CD8-positive, alpha-beta memory T cell (primary cell): ENCODE measurements around the gene RAB1B. TPM values are rescaled to one million over a fixed set of nuclear protein-coding genes. Genes with fewer than 3 reads are reported as not detected.

Experiments used
- CTCF ChIA-PET: fragments of 350-600 bp; sonication (Branson Sonifier 250); formaldehyde crosslinking; loops from one replicate; lab custom pipeline; 2021; ENCODE audit warnings: antibody characterized with exemption; lab: Charles Lee
- POLR2A ChIA-PET: fragments of 350-600 bp; sonication (Branson Sonifier 250); formaldehyde crosslinking; loops from one replicate; lab custom pipeline; 2021; ENCODE audit warnings: antibody characterized with exemption; lab: Charles Lee
- DNase-seq, 5 donors: peaks; one replicate each; pipeline versions ENCODE4 v3.0.0 to v3.0.0-alpha.2; 2020 to 2022; ENCODE audit warnings: mixed read lengths in 1 of 5
- H3K27ac ChIP-seq: one replicate; pipeline ENCODE4 v1.7.0; 2013; ENCODE audit warnings: low read depth, mild to moderate bottlenecking, low read length, moderate library complexity
- H3K27me3 ChIP-seq: 2 replicates; pipeline ENCODE4 v1.7.0; 2013; ENCODE audit warnings: low read length, mild to moderate bottlenecking; ENCODE audit not compliant: insufficient read depth, poor library complexity, severe bottlenecking
- H3K36me3 ChIP-seq: 2 replicates; pipeline ENCODE4 v1.7.0; 2013; ENCODE audit warnings: mild to moderate bottlenecking, low read length, moderate library complexity; ENCODE audit not compliant: insufficient read depth
- H3K4me1 ChIP-seq: 2 replicates; pipeline ENCODE4 v1.7.0; 2013; ENCODE audit warnings: mild to moderate bottlenecking, low read length, moderate library complexity; ENCODE audit not compliant: insufficient read depth
- H3K4me3 ChIP-seq: 2 replicates; pipeline ENCODE4 v1.7.0; 2013; ENCODE audit warnings: mild to moderate bottlenecking, low read length
- H3K9me3 ChIP-seq: 2 replicates; pipeline ENCODE4 v1.7.0; 2013; ENCODE audit warnings: mild to moderate bottlenecking, low read length
- H3K27ac Mint-ChIP-seq, 8 donors: one replicate each; pipeline ENCODE4 v1.8.0; 2020 to 2021; ENCODE audit warnings: mixed read lengths in 8 of 8, mild to moderate bottlenecking in 6 of 8, inconsistent platforms in 3 of 8, moderate library complexity in 3 of 8
- H3K27me3 Mint-ChIP-seq, 2 donors: one replicate each; pipeline ENCODE4 v1.8.0; 2020 to 2021; ENCODE audit warnings: mixed read lengths in 2 of 2, mild to moderate bottlenecking in 1 of 2, moderate library complexity in 1 of 2
- H3K36me3 Mint-ChIP-seq, 3 donors: one replicate each; pipeline ENCODE4 v1.8.0; 2020 to 2021; ENCODE audit warnings: mixed read lengths in 3 of 3, inconsistent platforms in 1 of 3, mild to moderate bottlenecking in 1 of 3
- H3K4me1 Mint-ChIP-seq, 3 donors: one replicate each; pipeline ENCODE4 v1.8.0; 2020 to 2021; ENCODE audit warnings: mixed read lengths in 3 of 3, inconsistent platforms in 1 of 3, mild to moderate bottlenecking in 1 of 3
- H3K4me3 Mint-ChIP-seq, 7 donors: one replicate each; pipeline ENCODE4 v1.8.0; 2020 to 2021; ENCODE audit warnings: mixed read lengths in 7 of 7, mild to moderate bottlenecking in 6 of 7, moderate library complexity in 4 of 7, inconsistent platforms in 2 of 7
- H3K9me3 Mint-ChIP-seq, 5 donors: one replicate each; pipeline ENCODE4 v1.8.0; 2020 to 2022; ENCODE audit warnings: mixed read lengths in 5 of 5, mild to moderate bottlenecking in 3 of 5, moderate library complexity in 2 of 5, inconsistent platforms in 1 of 5
- polyA plus RNA-seq: library from polyadenylated mRNA; unstranded; fragments of 300-500 nt; fragmentation: Illumina TruSeq; gene quantifications from one replicate; pipeline ENCODE4 v1.2.3, GENCODE V29; 2021
- total RNA-seq, 2 experiments: library from RNA; stranded (reverse); gene quantifications; one replicate each; pipeline ENCODE4 v1.2.3, GENCODE V29; 2021

The RAB1B gene
- total and polyA plus RNA-seq, 3 experiments from 2014 or later: 18.6 to 125 (median 119) TPM

DNA sequence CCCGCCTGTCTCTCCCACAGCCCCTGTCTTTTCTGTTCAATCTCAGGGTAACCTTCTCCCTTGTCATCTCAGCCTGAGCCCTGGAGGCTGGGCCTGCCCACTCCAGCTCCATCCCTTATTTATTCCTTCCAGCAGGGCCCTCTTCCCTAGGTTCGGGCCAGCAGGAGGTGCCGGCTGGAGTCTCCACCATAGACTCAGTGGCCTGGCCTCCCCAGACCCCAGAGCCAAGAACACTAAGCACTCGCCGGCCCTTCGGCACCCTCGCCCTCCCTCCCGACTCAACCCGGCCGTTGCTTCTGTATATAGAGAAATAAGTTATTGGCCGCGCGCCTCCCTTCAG lies 1.4 kb upstream of the RAB1B start:
- Mint-ChIP-seq H3K36me3 (peaks cover 0 to 56% (median 3%) of the 10 kb centered on the region in 3 donors), H3K9me3 (no peaks in the 10 kb centered on the region), H3K4me1 (peaks cover 36 to 42% (median 40%) of the 10 kb centered on the region in 3 donors), H3K27ac (peak overlapping the region; percentile 56 to 96 (median 83)), H3K4me3 (peak overlapping the region; percentile 52 to 97 (median 94)), H3K27me3 (peaks cover 0 to 7% of the 10 kb centered on the region in 2 donors)
- ChIA-PET POLR2A (interaction anchor here (1.4 to 2.2 kb wide), 3 partner anchors 22 to 46 kb away, joined by 7 to 9 read pairs (median 8); partner anchors contain the start of gene YIF1A), CTCF (interaction anchor here (1.7 to 3.3 kb wide), 3 partner anchors 16 to 45 kb away, joined by 6 to 16 read pairs (median 8); no protein-coding TSS in a partner anchor)
- Histone ChIP-seq H3K4me1 (peaks cover 26% of the 10 kb centered on the region), H3K36me3 (peaks cover 11% of the 10 kb centered on the region), H3K4me3 (peak overlapping the region; percentile 73), H3K27ac (no peak overlapping the region), H3K9me3 (no peaks in the 10 kb centered on the region), H3K27me3 (no peaks in the 10 kb centered on the region)
- no peak for DNase-seq

DNA sequence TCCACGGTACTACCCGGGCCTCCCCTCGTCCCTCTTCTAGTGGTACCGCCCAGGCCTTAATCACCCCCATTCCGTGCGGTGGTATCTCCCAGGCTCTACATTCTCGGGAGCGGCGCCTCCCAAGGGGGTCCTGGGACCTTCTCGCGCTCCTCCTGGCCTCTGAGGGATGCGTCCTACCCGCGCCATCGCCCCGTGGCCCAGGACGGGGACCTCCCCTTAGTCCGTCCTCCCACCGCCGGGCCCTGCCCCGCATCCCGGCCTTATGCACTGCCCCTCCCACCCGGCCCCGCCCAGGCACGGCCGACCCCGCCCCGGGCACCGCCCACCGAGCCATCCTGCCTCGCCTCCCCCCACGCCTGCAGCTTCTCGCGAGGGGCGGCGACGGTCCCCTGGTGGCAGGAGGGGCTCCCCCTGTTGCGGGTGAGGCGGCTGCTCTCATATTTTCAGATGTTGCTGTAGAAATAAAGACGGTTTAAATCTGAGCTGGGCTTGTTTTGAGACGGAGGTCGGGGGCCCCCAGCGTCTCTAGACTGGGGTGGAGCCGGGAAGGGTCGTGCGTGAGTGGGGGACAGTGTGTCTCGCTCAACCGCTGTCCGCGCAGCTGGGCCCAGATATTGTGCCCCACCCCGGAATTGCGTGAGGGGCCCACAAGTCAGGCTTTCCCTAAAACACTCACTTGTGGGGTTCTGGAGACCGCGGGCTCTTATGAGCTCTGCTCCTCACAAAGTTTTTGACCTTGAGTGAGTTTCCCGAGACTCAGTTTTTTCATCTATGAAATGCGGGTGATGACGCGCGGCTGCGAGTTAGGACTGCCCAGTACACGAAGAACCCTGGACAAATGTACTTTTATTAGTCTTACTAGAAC lies 828 bp upstream of the RAB1B start:
- Histone ChIP-seq H3K27ac (peak overlapping the region; percentile 71), H3K9me3 (no peaks in the 10 kb centered on the region), H3K4me1 (peaks cover 32% of the 10 kb centered on the region), H3K36me3 (peaks cover 16% of the 10 kb centered on the region), H3K27me3 (no peaks in the 10 kb centered on the region), H3K4me3 (peak overlapping the region; percentile 73)
- POLR2A ChIA-PET: interaction anchor here (0.8 to 2.2 kb wide), 7 partner anchors 12 to 406 kb away, joined by 3 to 9 read pairs (median 3); partner anchors contain the start of genes CCDC85B and YIF1A
- H3K4me1 Mint-ChIP-seq: peaks cover 42 to 48% (median 46%) of the 10 kb centered on the region in 3 donors
- peak overlapping the region; percentile 90 to 97 (median 95) for H3K4me3 Mint-ChIP-seq
- H3K36me3 Mint-ChIP-seq: peaks cover 3 to 56% (median 5%) of the 10 kb centered on the region in 3 donors
- H3K27me3 Mint-ChIP-seq: peaks cover 0 to 7% of the 10 kb centered on the region in 2 donors
- peak; percentile 79 to 90 (median 82) for DNase-seq
- H3K27ac Mint-ChIP-seq: peak overlapping the region; percentile 94 to 99 (median 98)
- H3K9me3 Mint-ChIP-seq: no peaks in the 10 kb centered on the region
- CTCF ChIA-PET: interaction anchor here (1.2 to 3.3 kb wide), 5 partner anchors 15 to 222 kb away, joined by 3 to 16 read pairs (median 6); no protein-coding TSS in a partner anchor

GRCh38 chr11:66268952-66269905 lies 790 bp downstream of the RAB1B start:
- peak overlapping the region; percentile 71 for H3K27ac ChIP-seq
- H3K36me3 ChIP-seq: peaks cover 29% of the 10 kb centered on the region
- Mint-ChIP-seq H3K4me3 (peak overlapping the region; percentile 90 to 97 (median 95)), H3K9me3 (no peaks in the 10 kb centered on the region), H3K27ac (peak overlapping the region; percentile 87 to 99 (median 97)), H3K4me1 (peaks cover 57 to 62% (median 61%) of the 10 kb centered on the region in 3 donors), H3K27me3 (peaks cover 0 to 7% of the 10 kb centered on the region in 2 donors), H3K36me3 (peaks cover 9 to 57% (median 12%) of the 10 kb centered on the region in 3 donors)
- ChIA-PET CTCF (interaction anchor here (1.4 to 2.3 kb wide), 2 partner anchors 14 to 224 kb away, joined by 3 to 8 read pairs; no protein-coding TSS in a partner anchor), POLR2A (interaction anchor here (2.2 kb wide), 1 partner anchor 20 kb away, joined by 9 read pairs; the partner anchor contains the start of gene YIF1A)
- H3K9me3 ChIP-seq: no peaks in the 10 kb centered on the region
- peak overlapping the region; percentile 73 for H3K4me3 ChIP-seq
- H3K4me1 ChIP-seq: peaks cover 43% of the 10 kb centered on the region
- H3K27me3 ChIP-seq: no peaks in the 10 kb centered on the region
- DNase-seq: no peak

DNA sequence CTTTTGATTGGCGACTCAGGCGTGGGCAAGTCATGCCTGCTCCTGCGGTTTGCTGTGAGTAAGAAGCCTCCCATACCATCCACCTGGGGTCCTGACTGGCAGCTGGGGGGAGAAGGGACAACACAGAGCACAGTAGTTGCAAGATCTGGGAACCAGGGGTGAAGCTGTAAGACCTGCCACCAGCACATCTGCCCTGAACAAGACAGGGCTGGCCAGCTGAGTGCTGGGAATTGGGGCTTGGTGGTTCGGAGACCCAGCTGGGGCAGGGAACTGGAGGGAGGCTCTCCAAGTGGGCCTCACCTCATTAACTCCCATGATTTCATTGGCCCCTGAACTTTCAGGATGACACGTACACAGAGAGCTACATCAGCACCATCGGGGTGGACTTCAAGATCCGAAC lies 3.4 kb downstream of the RAB1B start:
- Histone ChIP-seq H3K9me3 (no peaks in the 10 kb centered on the region), H3K36me3 (peaks cover 36% of the 10 kb centered on the region), H3K4me3 (no peak overlapping the region), H3K27ac (peak overlapping the region; percentile 16), H3K27me3 (no peaks in the 10 kb centered on the region), H3K4me1 (peaks cover 43% of the 10 kb centered on the region)
- ChIA-PET CTCF (interaction anchor here (0.7 to 4.1 kb wide), 3 partner anchors 9 to 50 kb away, joined by 3 to 25 read pairs (median 3); no protein-coding TSS in a partner anchor), POLR2A (interaction anchor here (0.6 to 1.6 kb wide), 5 partner anchors 10 to 345 kb away, joined by 3 to 9 read pairs (median 5); partner anchors contain the start of gene YIF1A)
- H3K4me3 Mint-ChIP-seq: peak overlapping the region in 6 of 7 donors; percentile 27 to 86 (median 52)
- peaks cover 9 to 74% (median 13%) of the 10 kb centered on the region in 3 donors for H3K36me3 Mint-ChIP-seq
- peaks cover 59 to 66% (median 62%) of the 10 kb centered on the region in 3 donors for H3K4me1 Mint-ChIP-seq
- H3K9me3 Mint-ChIP-seq: no peaks in the 10 kb centered on the region
- no peak for DNase-seq
- peaks cover 0 to 7% of the 10 kb centered on the region in 2 donors for H3K27me3 Mint-ChIP-seq
- peak overlapping the region; percentile 46 to 96 (median 86) for H3K27ac Mint-ChIP-seq

- Histone ChIP-seq H3K9me3 (no peaks in the 10 kb centered on the region), H3K4me1 (peaks cover 47% of the 10 kb centered on the region), H3K27ac (peak overlapping the region; percentile 16), H3K36me3 (peaks cover 36% of the 10 kb centered on the region), H3K27me3 (no peaks in the 10 kb centered on the region), H3K4me3 (no peak overlapping the region)
- H3K9me3 Mint-ChIP-seq: no peaks in the 10 kb centered on the region
- peaks cover 56 to 67% (median 60%) of the 10 kb centered on the region in 3 donors for H3K4me1 Mint-ChIP-seq
- DNase-seq: peak in 3 of 5 donors; percentile 28 to 60 (median 30)
- POLR2A ChIA-PET: interaction anchor here (0.7 kb wide), 1 partner anchor 166 kb away, joined by 3 read pairs; the partner anchor contains the start of gene MRPL11
- CTCF ChIA-PET: interaction anchor here (4.1 kb wide), 1 partner anchor 9 kb away, joined by 25 read pairs; no protein-coding TSS in a partner anchor
- H3K4me3 Mint-ChIP-seq: peak overlapping the region; percentile 67 to 86 (median 79)
- peaks cover 9 to 73% (median 13%) of the 10 kb centered on the region in 3 donors for H3K36me3 Mint-ChIP-seq
- H3K27ac Mint-ChIP-seq: peak overlapping the region; percentile 70 to 93 (median 91)
- peaks cover 0 to 7% of the 10 kb centered on the region in 2 donors for H3K27me3 Mint-ChIP-seq
These were observed 4.2 kb downstream of the RAB1B start for GRCh38 chr11:66272596-66272995.

- ChIA-PET CTCF (interaction anchor here (4.1 kb wide), 1 partner anchor 8 kb away, joined by 25 read pairs; no protein-coding TSS in a partner anchor), POLR2A (no interaction called here)
- Histone ChIP-seq H3K27me3 (no peaks in the 10 kb centered on the region), H3K9me3 (no peaks in the 10 kb centered on the region), H3K4me3 (no peak overlapping the region), H3K36me3 (peaks cover 36% of the 10 kb centered on the region), H3K4me1 (peaks cover 56% of the 10 kb centered on the region), H3K27ac (no peak overlapping the region)
- Mint-ChIP-seq H3K9me3 (no peaks in the 10 kb centered on the region), H3K4me3 (peak overlapping the region in 2 of 7 donors; percentile 6 to 38), H3K27me3 (peaks cover 0 to 2% of the 10 kb centered on the region in 2 donors), H3K27ac (peak overlapping the region in 3 of 8 donors; percentile 3 to 91 (median 57)), H3K36me3 (peaks cover 9 to 63% (median 13%) of the 10 kb centered on the region in 3 donors), H3K4me1 (peaks cover 51 to 65% (median 52%) of the 10 kb centered on the region in 3 donors)
- no peak for DNase-seq
These were observed 5.8 kb downstream of the RAB1B start for GRCh38 chr11:66274219-66274618.

- H3K9me3 ChIP-seq: no peaks in the 10 kb centered on the region
- H3K4me1 ChIP-seq: peaks cover 45% of the 10 kb centered on the region
- H3K36me3 ChIP-seq: peaks cover 36% of the 10 kb centered on the region
- CTCF ChIA-PET: no interaction called here
- no peak overlapping the region for H3K27ac ChIP-seq
- no peaks in the 10 kb centered on the region for H3K9me3 Mint-ChIP-seq
- peak overlapping the region in 2 of 8 donors; percentile 36 to 67 for H3K27ac Mint-ChIP-seq
- peaks cover 39 to 59% (median 45%) of the 10 kb centered on the region in 3 donors for H3K4me1 Mint-ChIP-seq
- H3K27me3 Mint-ChIP-seq: peaks cover 0 to 2% of the 10 kb centered on the region in 2 donors
- H3K36me3 Mint-ChIP-seq: peaks cover 9 to 59% (median 13%) of the 10 kb centered on the region in 3 donors
- H3K4me3 Mint-ChIP-seq: peak overlapping the region in 1 of 7 donors; percentile 61
- no peaks in the 10 kb centered on the region for H3K27me3 ChIP-seq
- POLR2A ChIA-PET: no interaction called here
- H3K4me3 ChIP-seq: no peak overlapping the region
- DNase-seq: no peak
These were observed 7.0 kb downstream of the RAB1B start for GRCh38 chr11:66275396-66275795.
